ENCODE data around the gene SPATA6.
"Not testable (repeated sequence)": the region's sequence is repeated elsewhere in the genome, so short reads cannot be mapped to it uniquely, and the experiment has no call there.

Gene SPATA6

GRCh38 chr1:48462716-48463302, 9.2 kb downstream of the SPATA6 start:
- DNase-seq (ENCODE audit: low spot score), result no peak

GRCh38 chr1:48450505-48450904, 21.5 kb downstream of the SPATA6 start:
- no peak for DNase-seq (ENCODE audit: low spot score)

- no peak for DNase-seq (ENCODE audit: low spot score)
Measured at GRCh38 chr1:48448932-48449331, 23.1 kb downstream of the SPATA6 start.

GRCh38 chr1:48444186-48444585, 27.8 kb downstream of the SPATA6 start:
- DNase-seq (ENCODE audit: low spot score), result not testable (repeated sequence)

GRCh38 chr1:48442864-48443619, 29.0 kb downstream of the SPATA6 start:
- no peak for DNase-seq (ENCODE audit: low spot score)

GRCh38 chr1:48440786-48441185, 31.2 kb downstream of the SPATA6 start:
- not testable (repeated sequence) for DNase-seq (ENCODE audit: low spot score)

- DNase-seq (ENCODE audit: low spot score), result no peak
Measured at GRCh38 chr1:48439380-48439779, 32.6 kb downstream of the SPATA6 start.

DNA sequence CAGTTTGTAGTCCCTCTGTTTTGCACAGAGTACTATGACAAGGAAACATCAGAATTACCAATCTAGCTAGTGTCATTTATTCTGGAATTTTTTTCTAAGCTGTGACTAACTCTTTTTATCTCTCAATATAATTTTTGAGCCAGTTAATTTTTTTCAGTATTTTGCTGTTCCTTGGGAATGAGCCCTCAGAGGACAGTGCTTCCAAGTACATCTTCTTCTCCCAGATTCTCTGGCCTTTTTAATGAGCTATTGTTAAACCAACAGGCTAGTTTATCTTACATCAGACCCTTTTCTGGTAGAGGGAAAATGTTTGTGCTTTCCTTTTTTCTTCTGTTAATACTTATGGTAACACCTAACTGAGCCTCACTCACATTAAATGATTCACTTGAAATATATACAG, 34.6 kb downstream of the SPATA6 start:
- DNase-seq (ENCODE audit: low spot score), result not testable (repeated sequence)

DNA sequence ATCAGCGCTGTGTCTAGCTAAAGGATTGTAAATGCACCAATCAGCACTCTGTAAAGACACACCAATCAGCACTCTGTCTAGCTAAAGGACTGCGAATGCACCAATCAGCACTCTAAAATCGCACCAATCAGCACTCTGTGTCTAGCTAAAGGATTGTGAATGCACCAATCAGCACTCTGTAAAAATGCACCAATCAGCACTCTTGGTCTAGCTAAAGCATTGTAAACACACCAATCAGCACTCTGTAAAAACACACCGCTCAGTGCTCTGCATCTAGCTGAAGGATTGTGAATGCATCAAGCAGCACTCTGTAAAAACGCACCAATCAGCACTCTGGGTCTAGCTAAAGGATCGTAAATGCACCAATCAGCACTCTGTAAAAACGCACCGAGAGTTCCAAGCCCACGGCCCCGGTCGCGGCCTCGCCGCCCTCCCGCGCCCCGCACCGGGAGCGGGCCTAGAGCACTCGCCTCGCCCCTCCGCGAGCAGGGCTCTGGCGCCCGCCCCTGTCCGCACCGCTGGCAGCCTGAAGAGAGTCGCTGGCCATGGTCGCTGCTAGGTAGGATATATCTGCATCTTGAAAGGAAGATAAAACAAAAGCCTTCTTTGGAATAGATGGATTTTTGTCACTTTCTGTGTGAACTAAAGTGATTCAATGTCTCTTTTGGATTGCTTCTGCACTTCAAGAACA, 36.5 kb downstream of the SPATA6 start:
- not testable (repeated sequence) for DNase-seq (ENCODE audit: low spot score)

DNA sequence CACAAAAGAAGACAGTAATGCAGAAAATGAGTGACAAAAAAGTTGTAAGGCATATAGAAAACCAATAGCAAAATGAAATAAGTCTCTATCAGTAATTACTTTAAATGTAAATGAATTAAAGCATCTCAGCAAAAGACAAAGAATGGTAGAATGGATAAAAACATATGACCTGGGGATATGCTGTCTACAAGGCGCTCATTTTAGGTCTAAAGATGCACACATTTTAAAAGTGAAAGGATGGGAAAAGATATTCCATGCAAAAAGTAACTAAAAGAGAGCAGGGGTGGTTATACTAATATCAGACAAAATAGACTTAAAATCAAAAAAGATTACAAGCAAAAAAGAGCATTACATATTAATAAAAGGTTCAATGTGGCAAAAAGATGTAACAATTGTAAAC, 41.2 kb downstream of the SPATA6 start:
- DNase-seq (ENCODE audit: low spot score), result no peak

- no peak for DNase-seq (ENCODE audit: low spot score)
Measured at GRCh38 chr1:48422009-48422408, 50.0 kb downstream of the SPATA6 start.

- no peak for DNase-seq (ENCODE audit: low spot score)
Measured at GRCh38 chr1:48418742-48419141, 53.3 kb downstream of the SPATA6 start.

GRCh38 chr1:48415050-48415449, 57.0 kb downstream of the SPATA6 start:
- DNase-seq (ENCODE audit: low spot score), result no peak

DNA sequence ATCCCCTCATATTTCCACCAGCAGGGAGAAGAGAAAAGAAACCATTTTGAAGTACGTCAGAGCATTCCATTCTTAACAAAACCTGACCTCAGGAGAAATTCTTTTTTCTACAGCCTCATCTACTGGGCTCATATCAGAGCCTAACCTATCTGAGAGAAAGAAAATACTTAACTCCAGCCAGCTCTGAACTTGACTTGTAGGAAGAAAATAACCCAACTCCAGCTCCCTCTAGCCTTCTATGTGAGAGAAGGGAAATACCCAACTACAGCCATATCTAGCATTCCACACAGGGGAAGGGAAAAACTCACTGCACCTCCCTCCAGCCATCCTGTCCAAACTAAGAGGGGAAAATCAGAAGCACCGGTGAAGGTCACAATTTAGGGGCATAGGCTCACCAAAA, 57.7 kb downstream of the SPATA6 start:
- no peak for DNase-seq (ENCODE audit: low spot score)

DNA sequence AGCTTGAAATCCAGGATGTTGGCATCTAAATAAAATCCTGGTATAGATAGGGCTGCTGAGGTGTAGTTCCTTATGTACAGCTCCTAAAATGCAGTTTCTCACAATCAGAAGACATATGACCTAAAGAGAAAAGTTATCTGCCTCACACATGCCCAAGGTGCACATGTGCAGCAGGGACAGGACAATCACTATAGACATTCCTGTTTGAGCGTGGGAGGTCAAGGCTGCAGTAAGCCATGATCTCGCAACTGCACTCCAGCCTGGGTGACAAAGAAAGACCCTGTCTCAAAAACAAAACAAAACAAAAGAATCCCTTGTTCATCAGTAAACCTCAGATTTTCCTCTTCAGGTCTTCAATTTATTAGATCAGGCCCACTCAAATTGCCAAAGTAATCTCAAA, 66.1 kb downstream of the SPATA6 start:
- no peak for DNase-seq (ENCODE audit: low spot score)

GRCh38 chr1:48405400-48405799, 66.6 kb downstream of the SPATA6 start:
- no peak for DNase-seq (ENCODE audit: low spot score)

DNA sequence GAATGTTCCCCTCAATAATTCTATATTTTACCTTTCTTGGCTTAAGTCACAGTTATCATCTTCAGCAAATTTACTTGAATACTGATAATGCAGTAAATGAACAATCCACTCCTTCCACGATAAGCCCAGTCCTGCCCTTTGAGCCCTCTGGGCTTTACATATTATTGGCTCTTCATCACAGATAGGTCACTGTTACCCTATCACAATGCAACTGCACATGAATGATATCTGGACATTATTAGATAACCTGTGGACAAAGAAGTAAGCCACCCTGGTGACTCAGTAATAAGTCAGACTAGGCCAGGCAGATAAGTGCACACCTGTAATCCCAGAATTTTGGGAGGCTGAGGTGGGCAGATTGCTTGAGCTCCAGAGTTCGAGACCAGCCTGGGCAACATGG, 69.4 kb downstream of the SPATA6 start:
- DNase-seq (ENCODE audit: low spot score), result no peak

GRCh38 chr1:48396208-48396607, 75.8 kb downstream of the SPATA6 start:
- no peak for DNase-seq (ENCODE audit: low spot score)

GRCh38 chr1:48391926-48392325, 80.1 kb downstream of the SPATA6 start:
- no peak for DNase-seq (ENCODE audit: low spot score)

GRCh38 chr1:48387409-48387808, 84.6 kb downstream of the SPATA6 start:
- DNase-seq (ENCODE audit: low spot score), result no peak

DNA sequence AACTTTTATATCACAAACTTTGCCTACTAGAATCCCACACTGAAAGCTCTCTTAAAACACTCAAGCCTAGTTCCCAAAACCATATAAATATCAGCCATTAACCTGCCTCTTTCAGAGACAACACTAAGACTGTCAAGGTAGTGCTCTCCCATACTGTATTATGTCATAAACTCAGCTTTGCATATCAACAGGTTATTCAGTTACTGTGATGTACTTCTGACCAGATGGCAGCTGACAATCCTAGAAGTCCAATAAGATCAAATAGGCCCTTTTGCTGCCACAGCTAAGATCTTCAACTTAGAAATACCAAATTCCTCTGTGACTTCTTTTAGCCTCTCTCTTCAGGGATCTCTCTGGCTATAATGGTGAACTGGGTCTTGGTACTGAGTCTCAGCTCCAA, 97.2 kb downstream of the SPATA6 start:
- no peak for DNase-seq (ENCODE audit: low spot score)

GRCh38 chr1:48371598-48371997, 100.4 kb downstream of the SPATA6 start:
- DNase-seq (ENCODE audit: low spot score), result no peak

GRCh38 chr1:48362901-48363300, 109.1 kb downstream of the SPATA6 start:
- DNase-seq (ENCODE audit: low spot score), result no peak
